NCI-H128 (cell line): ENCODE results near the gene CDH13.

Experiments
- DNase-seq: peaks from one replicate; lab custom pipeline; 2025; ENCODE audit not compliant: unreplicated experiment; lab: John Stamatoyannopoulos, UW

The CDH13 gene

DNA sequence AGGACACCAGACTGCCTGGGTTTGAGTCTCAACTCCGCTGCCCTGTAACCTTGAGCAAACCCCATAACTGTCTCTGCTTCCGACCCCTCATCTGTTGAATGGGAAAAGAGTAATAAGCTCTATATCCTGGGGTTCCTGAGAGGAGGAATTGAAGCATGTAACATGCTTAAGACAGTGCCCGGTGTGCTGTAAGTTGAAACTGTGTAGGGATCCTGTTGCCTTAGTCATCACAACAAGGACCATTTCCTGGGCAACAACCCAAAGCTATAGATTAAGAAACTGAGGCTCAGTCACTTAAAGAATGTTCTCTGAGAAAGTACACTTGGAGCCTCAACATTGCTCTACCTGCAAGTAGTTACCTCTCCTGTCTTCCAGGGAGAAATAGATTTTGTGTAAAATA, 23.0 kb downstream of the CDH13 start:
- DNase-seq = no peak

DNA sequence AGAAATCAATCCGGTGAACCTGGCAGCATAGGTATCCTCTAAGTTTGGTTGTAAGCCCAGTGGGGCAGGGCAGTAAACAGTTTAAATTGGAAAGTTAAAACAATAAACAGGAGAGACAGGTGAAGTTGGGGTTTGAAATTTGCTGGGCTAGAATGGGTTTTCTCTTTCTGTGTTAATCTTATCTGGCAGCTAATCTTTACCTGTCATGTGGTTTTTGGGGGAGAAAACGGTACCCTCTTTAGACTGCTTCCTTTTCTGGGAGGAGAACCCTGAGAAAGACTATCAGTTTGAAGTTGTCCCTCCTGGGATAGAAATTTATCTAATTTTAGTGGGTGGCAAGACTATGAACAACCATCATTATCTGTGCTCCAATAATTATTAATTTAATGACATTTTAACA, 24.0 kb downstream of the CDH13 start:
- no peak for DNase-seq

DNA sequence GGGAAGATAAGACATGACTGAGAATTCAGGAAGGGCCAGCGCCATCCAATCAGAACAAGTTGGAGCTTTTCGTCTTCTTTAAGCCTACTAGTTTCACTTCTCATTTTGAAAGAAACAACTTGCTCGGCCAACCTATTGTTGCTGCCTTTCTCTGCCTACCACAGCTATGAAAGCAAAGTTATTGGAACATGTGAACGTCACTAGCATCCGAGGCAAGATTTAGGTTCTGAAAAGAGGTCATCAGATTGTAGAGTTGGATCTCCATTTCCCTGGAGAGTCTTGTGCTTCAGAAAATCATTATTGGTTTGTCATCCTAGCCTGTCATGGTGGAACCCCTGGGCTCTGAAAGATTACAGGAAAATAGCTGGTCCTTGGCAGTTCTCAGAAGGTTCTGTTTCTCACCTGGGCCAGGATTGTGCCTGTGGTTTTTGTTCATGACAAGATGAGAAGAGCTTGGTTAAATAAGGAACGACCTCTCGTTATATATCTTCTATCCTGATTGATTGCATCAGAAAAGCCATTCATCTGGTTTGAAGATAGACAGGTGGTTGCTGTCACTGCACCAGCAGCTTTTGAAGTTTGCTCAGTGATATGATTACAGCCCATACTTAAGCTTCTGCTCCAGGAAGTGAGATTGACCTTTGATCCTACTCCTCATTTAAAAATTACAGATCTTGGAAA, 25.3 kb downstream of the CDH13 start:
- no peak for DNase-seq

DNA sequence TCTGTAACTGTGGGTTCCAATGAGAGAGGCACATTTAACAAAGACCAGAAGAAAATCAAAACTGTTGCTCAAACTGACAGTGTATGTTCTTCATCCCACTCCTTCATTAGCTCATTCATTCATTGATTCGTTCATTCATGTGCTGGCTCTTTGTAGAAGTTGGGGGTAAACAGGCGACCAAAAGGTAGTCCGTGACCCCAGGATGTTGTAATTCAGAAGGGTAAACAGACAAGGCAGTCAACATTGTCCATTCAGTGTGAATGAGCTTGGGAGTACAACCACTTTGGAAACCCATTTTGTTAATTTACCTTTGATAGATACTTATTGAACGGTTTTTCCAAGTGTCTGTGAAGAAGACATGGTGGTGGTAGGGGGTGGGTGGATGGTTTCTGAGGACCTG, 26.1 kb downstream of the CDH13 start:
- DNase-seq = no peak

DNA sequence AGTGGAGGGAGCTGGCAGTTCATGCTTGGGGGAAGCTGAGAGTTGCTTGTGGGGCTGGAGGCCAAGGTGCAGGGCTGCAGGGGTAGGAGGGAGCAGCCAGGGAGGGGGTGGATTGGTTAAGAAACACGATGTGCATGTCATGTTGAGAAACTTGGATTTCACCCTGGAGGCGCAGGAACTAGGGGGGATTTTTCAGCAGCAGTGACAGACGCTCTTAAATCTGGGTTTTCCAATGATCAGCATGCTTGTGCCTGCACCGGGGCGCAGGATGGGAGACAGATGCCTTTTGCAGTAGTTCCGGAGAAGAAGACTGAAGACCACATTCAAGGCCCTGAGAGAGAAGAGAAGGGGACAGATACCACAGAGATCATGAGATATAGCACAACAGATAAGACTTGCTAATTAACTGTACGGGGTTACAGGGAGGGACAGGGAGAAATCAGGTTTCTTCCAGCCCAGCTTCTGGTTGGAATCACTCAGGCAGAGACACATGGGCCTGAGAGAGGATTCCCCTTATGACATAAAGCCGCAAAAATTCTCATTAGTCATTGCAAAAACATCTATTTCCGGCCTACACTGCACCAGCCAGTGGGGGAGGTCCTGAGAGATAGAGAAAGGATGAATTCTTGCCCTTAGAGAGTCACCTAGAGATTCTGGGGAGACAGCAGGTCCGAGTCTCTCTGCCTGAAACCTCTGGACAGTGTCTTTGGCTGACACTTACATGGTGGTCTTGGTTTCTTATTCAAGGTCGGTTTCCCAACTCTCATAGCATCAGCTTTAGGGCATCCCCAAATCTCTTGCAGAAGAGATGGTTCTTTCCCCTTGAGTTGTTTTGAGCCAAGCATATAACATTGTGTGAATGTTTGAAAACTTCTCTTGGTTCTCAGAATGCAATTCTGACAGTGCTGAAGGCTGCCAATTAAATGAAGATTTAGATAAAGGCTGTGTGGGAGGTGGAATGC, 27.1 kb downstream of the CDH13 start:
- no peak for DNase-seq

DNA sequence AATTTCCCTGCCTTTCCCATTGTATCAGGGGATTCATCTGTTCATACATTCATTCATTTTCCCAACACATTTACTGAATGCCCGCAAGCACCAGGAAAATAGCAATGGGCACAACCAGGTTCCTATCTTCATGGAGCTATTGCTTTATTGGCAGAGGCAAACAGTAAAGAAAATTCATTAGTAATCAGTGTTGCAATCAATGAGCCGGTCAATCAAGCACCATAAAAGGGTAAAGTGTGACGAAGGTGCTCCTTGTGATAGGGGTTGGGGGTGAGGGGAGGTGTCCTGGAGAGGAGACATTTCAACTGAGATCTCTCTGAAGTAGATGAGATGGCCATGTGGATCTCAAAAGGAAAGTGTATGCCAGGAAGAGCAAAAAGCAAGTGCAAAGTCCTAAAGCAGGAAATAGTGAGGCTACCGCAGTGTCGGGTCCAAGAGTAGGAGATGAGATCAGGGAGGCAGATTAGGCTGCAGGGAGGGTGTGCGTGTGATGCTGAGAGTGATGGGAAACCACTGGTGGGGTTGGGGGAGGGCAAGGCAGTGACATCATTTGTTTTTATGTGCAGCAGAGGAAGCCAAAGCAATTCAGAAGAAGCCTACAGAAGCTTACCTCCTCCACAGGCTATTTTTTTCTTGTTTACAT, 28.4 kb downstream of the CDH13 start:
- DNase-seq = no peak

DNA sequence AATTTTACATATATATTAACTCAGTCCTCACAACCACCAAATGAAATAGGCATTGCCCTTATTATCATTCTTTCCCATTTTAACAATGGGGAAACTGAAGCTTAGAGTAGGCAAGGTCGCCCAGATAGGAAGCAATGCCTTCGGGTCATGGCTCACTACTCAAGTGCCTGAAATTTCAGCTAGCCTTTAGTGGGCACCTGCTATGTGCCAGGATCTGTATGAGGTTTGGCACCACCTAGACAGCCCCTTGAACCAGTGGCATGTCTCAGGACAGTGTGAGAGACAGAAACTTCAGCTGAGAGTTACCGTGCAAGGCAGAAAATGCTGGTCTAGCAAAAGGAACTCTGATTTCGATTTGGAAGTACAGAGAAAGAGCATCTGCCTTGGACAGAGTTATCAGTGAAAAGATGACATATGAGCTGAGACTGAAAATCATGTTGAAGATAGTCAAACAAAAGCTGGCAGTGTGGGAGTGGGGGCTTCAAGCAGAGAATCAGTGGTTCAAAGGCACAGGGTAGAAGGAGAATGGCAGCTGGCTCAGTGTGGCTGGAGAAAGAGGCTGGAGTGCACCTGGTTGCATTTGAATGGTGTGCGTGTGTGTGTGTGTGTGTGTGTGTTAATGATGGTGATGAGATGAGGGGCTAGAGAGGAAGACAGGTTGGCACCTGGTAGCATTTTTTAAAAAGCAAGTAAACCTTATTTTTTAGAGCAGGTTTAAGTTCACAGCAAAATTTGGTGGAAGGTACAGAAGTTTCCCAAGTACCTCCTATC, 29.1 kb downstream of the CDH13 start:
- DNase-seq = no peak

DNA sequence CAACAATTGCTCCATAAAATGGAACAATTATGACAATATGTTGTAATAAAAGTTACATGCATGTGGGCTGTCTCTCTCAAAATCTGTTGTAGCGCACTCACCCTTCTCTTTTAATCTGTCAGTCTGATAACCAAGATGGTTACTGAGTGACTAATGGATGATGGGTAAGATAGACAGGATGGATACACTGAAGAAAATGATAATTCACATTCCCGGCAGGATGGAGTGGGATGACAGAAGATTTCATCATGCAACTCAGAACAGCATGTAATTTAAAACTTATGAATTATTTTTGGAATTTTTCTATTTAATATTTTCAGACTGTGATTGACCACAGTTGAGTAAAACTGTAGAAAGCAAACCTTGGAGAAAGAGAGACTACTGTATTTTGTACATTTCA, 30.5 kb downstream of the CDH13 start:
- no peak for DNase-seq

DNA sequence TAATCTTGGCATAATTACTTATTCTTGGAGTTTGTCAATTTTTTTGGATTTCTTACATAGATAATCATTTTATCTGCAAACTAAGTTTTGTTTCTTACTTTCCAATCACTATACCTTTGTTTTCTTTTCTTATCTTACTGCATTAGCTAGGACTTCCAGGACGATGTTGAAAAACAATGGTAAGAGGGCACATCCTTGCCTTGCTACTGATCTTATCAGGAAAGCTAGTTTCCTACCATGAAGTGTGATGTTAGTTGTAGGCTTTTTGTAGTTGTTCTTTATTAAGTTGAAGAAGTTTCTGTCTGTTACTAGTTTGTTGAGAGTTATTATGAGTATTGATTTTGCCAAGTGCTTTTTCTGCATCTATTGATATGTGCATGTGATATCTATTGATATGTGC, 31.0 kb downstream of the CDH13 start:
- DNase-seq = no peak

DNA sequence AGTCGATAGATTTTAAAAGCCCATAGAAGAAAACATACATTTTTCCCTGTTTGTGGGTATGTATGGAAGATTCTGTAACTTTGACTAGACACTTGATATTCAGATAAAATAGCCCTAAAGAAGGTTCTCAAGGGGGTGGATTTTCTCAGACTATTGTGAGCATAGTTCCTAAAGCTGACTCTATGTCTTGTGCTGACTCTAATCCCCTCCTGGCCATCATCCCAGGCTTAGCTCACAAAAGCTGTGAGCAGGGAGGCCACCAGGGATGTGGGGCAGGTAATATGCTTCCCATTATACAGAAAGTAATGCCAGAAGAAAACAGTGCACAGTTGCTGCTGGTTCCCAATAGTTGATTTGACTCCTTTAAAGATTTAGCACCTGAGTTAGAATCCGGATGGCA, 32.0 kb downstream of the CDH13 start:
- DNase-seq = no peak

DNA sequence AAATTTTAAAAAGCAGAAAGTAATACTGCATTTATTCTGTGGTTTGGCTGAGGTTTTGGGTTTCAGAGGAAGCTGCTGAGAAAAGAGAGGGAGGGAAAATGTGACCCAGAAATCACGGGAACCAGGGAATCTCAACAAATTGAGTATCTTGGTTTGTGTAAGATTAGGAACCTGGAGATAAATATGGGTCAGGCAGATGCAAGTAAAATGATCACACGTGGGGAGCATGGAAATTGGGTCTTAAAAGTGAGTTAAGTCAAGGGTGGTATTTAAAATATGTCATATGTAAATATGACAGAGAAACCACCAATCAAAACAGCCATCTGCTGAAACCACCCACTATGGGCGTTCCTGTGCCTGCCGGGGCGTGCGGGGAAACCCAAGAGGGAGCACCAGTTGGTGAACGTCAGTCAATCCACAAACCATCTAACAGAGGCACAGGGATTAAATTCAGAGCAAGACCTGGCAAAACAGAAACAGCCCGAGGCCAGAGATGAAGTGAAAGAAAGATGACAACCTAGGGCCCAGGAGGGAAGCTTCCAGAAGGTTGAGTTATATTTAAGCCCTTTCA, 33.4 kb downstream of the CDH13 start:
- no peak for DNase-seq

DNA sequence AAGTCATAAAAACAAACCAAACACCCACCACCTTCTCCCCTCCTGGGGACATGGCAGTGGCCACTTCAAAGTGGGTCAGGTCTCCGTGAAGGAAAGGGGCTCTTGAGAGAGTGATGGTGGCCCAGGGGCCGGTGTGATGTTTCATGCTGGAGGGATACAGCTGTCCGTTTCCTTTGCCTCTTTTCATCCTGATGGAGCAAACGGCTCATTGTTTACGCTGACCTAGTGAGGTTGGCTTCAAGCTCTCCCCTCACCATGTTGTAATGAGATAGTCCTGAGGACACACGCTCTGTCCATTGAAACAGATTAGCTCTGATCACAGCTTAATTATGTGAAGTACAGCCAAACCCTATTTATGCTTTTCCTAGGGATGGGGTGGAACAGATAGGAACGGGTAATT, 34.2 kb downstream of the CDH13 start:
- DNase-seq = no peak

DNA sequence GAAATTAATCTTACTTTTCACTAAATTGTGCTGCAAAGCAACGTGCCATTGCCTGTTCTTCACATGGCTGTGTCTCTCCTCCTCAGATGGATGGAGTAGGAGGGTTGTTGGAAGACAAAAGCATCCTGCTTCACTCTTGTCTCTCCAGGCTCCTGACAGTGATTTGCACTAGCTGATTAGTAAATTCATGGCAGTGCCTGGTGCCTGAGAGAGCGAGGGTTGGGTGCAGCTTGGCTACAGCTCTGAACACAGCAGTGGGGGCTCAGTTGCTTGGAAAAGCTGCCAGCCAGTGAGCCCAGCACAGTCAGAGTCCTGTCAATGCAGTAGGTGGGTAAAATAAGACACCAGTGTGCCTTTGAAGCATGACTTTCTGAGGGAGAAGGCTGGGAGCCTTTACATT, 37.4 kb downstream of the CDH13 start:
- no peak for DNase-seq

DNA sequence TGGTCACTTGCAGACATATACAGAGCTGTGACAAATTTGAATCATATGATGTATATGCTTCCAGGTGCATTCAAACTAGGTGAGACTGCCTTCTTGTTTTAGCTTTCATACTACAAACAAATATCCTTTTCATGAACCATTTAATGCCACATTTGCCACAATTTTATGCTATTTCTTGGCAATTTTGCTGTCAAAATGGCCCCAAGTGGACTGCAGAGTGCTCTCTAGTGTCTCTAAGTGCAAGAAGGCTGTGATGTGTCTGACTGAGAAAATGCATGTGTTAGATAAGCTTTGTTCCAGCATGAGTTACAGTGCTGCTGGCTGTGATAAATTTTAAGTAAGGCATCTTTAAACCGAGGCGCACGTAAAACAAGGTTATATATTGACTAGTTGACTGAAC, 38.3 kb downstream of the CDH13 start:
- no peak for DNase-seq

DNA sequence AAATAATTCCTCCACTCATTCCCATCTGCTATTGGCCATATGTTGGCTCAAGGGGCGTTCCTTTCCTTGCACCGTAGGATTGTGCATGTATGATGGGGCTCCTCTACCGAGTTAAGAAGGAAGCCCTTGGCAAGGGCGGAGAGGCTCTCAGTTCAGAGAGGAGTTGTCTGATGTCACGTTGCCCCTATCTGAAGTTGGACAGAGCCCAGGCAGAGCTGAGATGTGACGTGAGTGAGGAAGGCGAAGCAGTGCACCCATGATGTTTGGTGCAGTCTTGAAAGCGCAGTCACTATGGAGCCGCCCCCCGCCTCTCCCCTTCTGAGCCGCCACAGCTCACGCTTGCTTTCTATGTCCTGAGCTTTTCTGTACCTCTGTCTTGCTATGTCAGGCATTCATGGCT, 40.7 kb downstream of the CDH13 start:
- DNase-seq = no peak

DNA sequence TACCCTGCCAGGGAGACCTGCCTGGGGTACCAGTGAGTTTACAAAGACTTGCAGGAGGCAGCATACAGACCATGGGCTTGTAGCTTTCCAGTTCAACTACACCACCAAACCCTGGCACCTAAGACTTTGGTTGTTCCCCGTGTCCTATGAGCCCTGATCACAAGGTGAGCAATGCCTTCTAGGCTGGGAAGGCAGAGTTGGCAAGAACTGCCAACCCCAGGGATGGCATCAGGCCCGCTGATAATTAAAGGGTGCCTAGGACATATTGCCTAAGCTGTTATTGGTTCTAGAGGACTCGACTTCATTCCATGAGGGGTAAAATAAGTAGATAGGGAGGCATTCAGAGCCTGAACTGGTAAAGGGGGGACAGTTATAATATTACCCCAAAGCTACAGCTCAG, 41.3 kb downstream of the CDH13 start:
- no peak for DNase-seq

DNA sequence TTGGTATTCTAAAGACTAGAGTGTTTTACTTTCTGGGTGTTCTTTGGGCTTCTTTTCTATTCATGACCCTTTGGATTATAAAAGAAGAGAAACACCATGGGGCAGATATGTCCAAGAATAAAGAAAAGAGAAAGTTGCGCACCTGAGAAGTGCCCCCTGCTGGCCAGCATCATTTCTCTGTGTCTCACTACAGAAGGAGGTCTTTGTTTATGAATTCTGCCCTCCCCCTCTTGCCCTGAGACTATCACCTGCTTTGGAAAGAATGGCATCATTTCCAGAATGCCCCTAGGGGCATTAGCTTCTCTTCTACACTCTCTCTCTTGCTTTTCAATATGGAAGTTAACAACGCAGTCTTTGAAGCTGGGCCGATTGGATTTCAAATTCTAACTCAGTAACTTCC, 45.0 kb downstream of the CDH13 start:
- DNase-seq = no peak

DNA sequence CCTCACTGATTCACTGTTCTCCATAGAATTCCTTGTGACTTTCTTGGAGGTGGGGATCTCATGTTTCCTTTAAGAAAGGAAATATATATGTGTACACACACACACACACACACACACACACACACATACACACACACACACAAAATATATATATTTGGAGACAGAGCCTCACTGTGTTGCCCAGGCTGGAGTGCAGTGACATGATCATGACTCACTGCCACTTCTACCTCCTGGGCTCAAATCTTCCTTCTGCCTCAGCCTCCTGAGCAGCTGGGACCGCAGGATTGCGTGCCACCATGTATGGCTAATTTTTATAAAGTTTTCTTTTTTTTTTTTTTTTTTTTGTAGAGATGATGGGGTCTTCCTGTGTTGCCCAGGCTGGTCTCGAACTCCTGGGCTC, 45.9 kb downstream of the CDH13 start:
- no peak for DNase-seq

DNA sequence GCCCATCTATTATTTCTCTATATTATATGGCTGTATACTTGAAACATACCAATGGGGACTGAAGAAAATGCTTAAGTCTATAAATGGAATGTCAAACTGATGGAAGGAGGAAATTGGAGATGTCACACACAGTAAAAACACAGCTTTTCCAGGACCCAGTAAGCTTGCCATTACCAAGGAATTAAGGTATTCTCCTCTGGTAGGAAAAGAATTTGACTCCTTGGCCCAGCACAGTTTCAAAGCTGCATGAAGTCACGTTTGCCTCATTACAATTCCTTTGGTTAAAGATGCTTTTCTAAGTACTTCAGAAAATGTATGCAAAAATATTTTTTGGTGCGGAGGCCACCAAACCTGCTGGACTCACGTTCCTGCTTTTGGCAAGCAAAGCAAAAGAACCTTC, 48.5 kb downstream of the CDH13 start:
- DNase-seq = no peak

DNA sequence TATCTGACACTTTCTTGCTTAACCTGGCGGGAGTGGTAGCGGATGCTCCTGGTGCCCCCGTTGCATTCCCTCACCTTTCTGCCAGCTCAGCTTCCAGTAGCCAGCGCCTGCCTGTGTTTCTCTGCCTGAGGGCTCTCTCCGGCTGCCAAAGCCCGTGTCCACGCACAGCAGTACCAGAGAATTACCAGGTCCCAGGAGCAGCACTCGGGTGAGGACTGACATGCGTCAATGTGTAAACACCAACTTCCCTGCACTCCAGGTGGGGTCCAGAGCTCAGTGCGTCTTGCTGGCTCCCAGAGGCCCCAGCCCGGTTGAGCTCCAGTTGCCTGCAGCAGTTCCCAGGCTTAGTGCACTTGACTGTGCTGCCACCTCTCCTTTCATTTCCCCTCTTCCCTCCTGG, 54.8 kb downstream of the CDH13 start:
- no peak for DNase-seq

DNA sequence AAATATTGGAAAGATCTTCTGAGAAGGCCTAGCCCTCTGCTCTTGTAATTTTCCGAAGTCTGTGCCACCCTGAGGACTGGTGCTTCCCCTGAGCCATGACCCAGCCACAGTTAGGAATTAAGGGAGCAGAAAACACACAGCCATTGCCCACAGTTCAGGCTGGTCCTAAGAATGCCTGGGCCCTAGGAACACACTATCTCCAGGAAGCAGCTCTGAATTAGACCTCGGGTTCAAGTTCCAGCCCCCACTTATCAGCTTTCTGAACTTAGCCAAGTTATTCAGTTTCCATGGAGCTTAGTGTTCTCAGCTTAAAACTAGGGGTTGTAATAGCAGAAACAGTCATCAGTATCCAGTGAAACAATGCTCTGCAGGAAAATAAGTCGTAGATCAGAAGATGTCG, 56.0 kb downstream of the CDH13 start:
- no peak for DNase-seq
